K562 (cell line): ENCODE measurements around the gene MBP. TPM values are rescaled to one million over a fixed set of nuclear protein-coding genes. Genes with fewer than 3 reads are reported as not detected.

Experiments used
- ATAC-seq: fragments of 200-7000 bp; cut with Tn5 transposase; 3 replicates; pipeline ENCODE4 v1.9.1; 2020; ENCODE audit warnings: moderate library complexity
- BruUV-seq: library from RNA; stranded (reverse); fragments of 400-500 nt; replicated peaks from 2 replicates; lab custom pipeline; 2021; lab: Mats Ljungman, UMichigan
- CTCF ChIA-PET: fragments of 300-600 bp; formaldehyde crosslinking; extraction: SDS; loops from one replicate; lab custom pipeline; 2021; ENCODE audit warnings: low intra/inter-chr PET ratio; lab: Yijun Ruan, JAX
- POLR2A ChIA-PET: fragments of 300-600, 350-650 bp; sonication (Branson Sonifier 250); formaldehyde crosslinking; extraction: SDS; loops from one replicate; lab custom pipeline; 2021; ENCODE audit warnings: antibody characterized with exemption, inconsistent platforms; lab: Yijun Ruan, JAX
- DNase-seq, 4 experiments: peaks; one replicate each; pipeline versions ENCODE4 v3.0.0 to v3.0.0-alpha.2; 2011 to 2018; ENCODE audit warnings: low spot score in 3 of 4, mixed read lengths in 3 of 4; ENCODE audit errors: extremely low read depth in 1 of 4
- FAIRE-seq: peaks from 2 replicates; lab custom pipeline; 2011; peaks lifted over from hg19 to GRCh38; lab: Jason Lieb, UNC
- H2AFZ ChIP-seq: 2 replicates; pipeline ENCODE4 v1.6.0; 2011; ENCODE audit warnings: low read depth, low read length, control low read depth, inconsistent platforms
- H3K27ac ChIP-seq: fragments of 200-600 bp; 3 replicates; pipeline ENCODE4 v1.8.0; 2011; ENCODE audit warnings: low read depth, mild to moderate bottlenecking, control low read depth, inconsistent platforms, low read length, moderate library complexity, mixed read lengths; ENCODE audit errors: extremely low read depth
- H3K27me3 ChIP-seq, 2 experiments: fragments of 300-600 bp in 1 of 2; 2 replicates in 1 of 2; 3 replicates in 1 of 2; pipeline versions ENCODE4 v1.6.0 to v1.8.0; 2011; ENCODE audit warnings: inconsistent platforms in 2 of 2, low read length in 2 of 2, mild to moderate bottlenecking in 1 of 2, mixed read lengths in 1 of 2, moderate library complexity in 1 of 2; ENCODE audit not compliant: control insufficient read depth in 2 of 2, insufficient read depth in 2 of 2
- H3K36me3 ChIP-seq: fragments of 300-600 bp; 3 replicates; pipeline ENCODE4 v1.8.0; 2011; ENCODE audit warnings: mild to moderate bottlenecking, low read length, inconsistent platforms; ENCODE audit not compliant: control insufficient read depth, insufficient read depth
- H3K4me1 ChIP-seq, 2 experiments: fragments of 200-600 bp in 1 of 2; replicated peaks in 1 of 2; 2 replicates in 1 of 2; 3 replicates in 1 of 2; pipeline versions ENCODE4 v1.5.1 to v1.8.0; 2011; ENCODE audit warnings: inconsistent platforms in 2 of 2, low read length in 2 of 2, mild to moderate bottlenecking in 1 of 2, mixed read lengths in 1 of 2, moderate library complexity in 1 of 2; ENCODE audit not compliant: control insufficient read depth in 2 of 2, insufficient read depth in 2 of 2
- H3K4me2 ChIP-seq: 2 replicates; pipeline ENCODE4 v1.6.1; 2011; ENCODE audit warnings: low read length, control low read depth, inconsistent platforms, mixed read lengths; ENCODE audit not compliant: insufficient read depth
- H3K4me3 ChIP-seq: fragments of 200-600 bp; sonication (generic), shearing (Covaris generic); 2 replicates; pipeline ENCODE4 v1.5.1; 2016; ENCODE audit warnings: control low read depth, inconsistent platforms
- H3K79me2 ChIP-seq: fragments of 200-600 bp; 3 replicates; pipeline ENCODE4 v1.8.0; 2011; ENCODE audit warnings: low read length, inconsistent platforms; ENCODE audit not compliant: control insufficient read depth, insufficient read depth
- H3K9ac ChIP-seq, 2 experiments: 2 replicates each; pipeline versions ENCODE4 v1.6.0 to v1.6.1; 2011; ENCODE audit warnings: low read depth in 2 of 2, low read length in 2 of 2, control low read depth in 1 of 2, inconsistent platforms in 1 of 2, mild to moderate bottlenecking in 1 of 2, mixed read lengths in 1 of 2; ENCODE audit not compliant: insufficient read depth in 1 of 2
- H3K9me1 ChIP-seq: one replicate; pipeline ENCODE4 v1.6.0; 2011; ENCODE audit warnings: inconsistent platforms, mild to moderate bottlenecking, low read length, moderate library complexity; ENCODE audit not compliant: control insufficient read depth, insufficient read depth
- H3K9me3 ChIP-seq: replicated peaks from 2 replicates; pipeline ENCODE4 v1.5.1; 2011; ENCODE audit warnings: low read depth, low read length, inconsistent platforms; ENCODE audit not compliant: control insufficient read depth, insufficient read depth
- H4K20me1 ChIP-seq: replicated peaks from 2 replicates; pipeline ENCODE4 v1.6.1; 2011; ENCODE audit warnings: low read length, inconsistent platforms, mixed read lengths; ENCODE audit not compliant: control insufficient read depth, insufficient read depth
- CTCFL ChIP-seq: IDR thresholded peaks from 2 replicates; pipeline ENCODE4 v1.6.1; 2011; ENCODE audit warnings: borderline replicate concordance, low read depth, mild to moderate bottlenecking, moderate library complexity, low read length; ENCODE audit not compliant: insufficient read depth, poor library complexity, severe bottlenecking
- DMBX1 ChIP-seq: fragments of 250-450 bp; sonication (Bioruptor Pico); IDR thresholded peaks from 2 replicates; pipeline ENCODE4 v1.8.0; 2022; ENCODE audit warnings: inconsistent platforms, mild to moderate bottlenecking, moderate library complexity, borderline replicate concordance
- LARP7 ChIP-seq: fragments of 450-650 bp; IDR thresholded peaks from 2 replicates; pipeline ENCODE4 v1.6.1; 2016
- RBM14 ChIP-seq: fragments of 200-400 bp; formaldehyde crosslinking; IDR thresholded peaks from 2 replicates; pipeline ENCODE4 v1.6.1; 2018; ENCODE audit warnings: low read depth, mild to moderate bottlenecking, low read length, moderate library complexity, borderline replicate concordance; ENCODE audit not compliant: insufficient read depth
- SMARCA5 ChIP-seq: fragments of 450-650 bp; IDR thresholded peaks from 2 replicates; pipeline ENCODE4 v1.6.1; 2016
- ZNF311 ChIP-seq: fragments of 250-450 bp; sonication (Bioruptor Pico); IDR thresholded peaks from 2 replicates; pipeline ENCODE4 v1.4.0; 2020; ENCODE audit warnings: mild to moderate bottlenecking, moderate library complexity
- ZNF551 ChIP-seq: fragments of 250-450 bp; sonication (Bioruptor Pico); IDR thresholded peaks from 2 replicates; pipeline ENCODE4 v1.5.0; 2021; ENCODE audit warnings: mild to moderate bottlenecking, moderate library complexity
- WGBS: fragments of 100-300 bp; shearing (Covaris generic); methylation state at CpG from one replicate; pipeline ENCODE4 v1.1.6; 2016; ENCODE audit warnings: low coverage, mixed read lengths; ENCODE audit not compliant: insufficient coverage; ENCODE audit errors: missing lambda C conversion rate; 5-methylcytosine and 5-hydroxymethylcytosine counted together
- in situ Hi-C: fragments of 300-500 bp; cut with MboI; formaldehyde crosslinking; loops from 4 replicates; pipeline ENCODE4 v1.15.0; 2018; ENCODE audit warnings: inconsistent platforms, mixed read lengths
- intact Hi-C: fragments of 100-400 bp; cut with micrococcal nuclease; formaldehyde crosslinking; loops from 2 replicates; pipeline ENCODE4 v1.14.2; 2022
- polyA plus RNA-seq, 8 experiments: library from polyadenylated mRNA; depleted of rRNA in 4 of 8; stranded (reverse) in 5 of 8; unstranded in 3 of 8; fragments of >200 nt; fragmentation: Nextera tagmentation in 2 of 8; fragmentation: Illumina TruSeq in 1 of 8; extraction: Ambion mirVana in 2 of 8; extraction: Trizol in 1 of 8; gene quantifications; 2 replicates each; pipeline versions ENCODE4 v1.2.1 to v1.2.3, GENCODE V29; 2011 to 2014; ENCODE audit warnings: inconsistent platforms in 1 of 8, missing spikeins in 1 of 8
- total RNA-seq, 7 experiments: library from RNA; depleted of rRNA in 6 of 7; stranded (reverse); fragments of >200 nt in 6 of 7; fragmentation: Illumina TruSeq in 2 of 7; extraction: Trizol in 2 of 7; gene quantifications; 2 replicates each; pipeline versions ENCODE4 v1.2.1 to v1.2.3, GENCODE V29; 2011 to 2021; ENCODE audit warnings: low replicate concordance in 1 of 7

The MBP gene
- total and polyA plus RNA-seq, 9 of the 15 experiments (the other 6 are each of a cell fraction or from before 2014, with no cell fraction given): 0.09 TPM; not detected in 8

- CTCF ChIA-PET: interaction anchor here (0.7 kb wide), 1 partner anchor 1436 kb away, joined by 3 read pairs; no protein-coding TSS in a partner anchor
- no peak overlapping the region for H3K27ac ChIP-seq
- ATAC-seq (no peak), FAIRE-seq (no peak), DNase-seq (no peak)
- H3K9me3 ChIP-seq: no peaks in the 10 kb centered on the region
- WGBS: 0% methylated on average over 9 of the region's 12 CpGs
- no peaks in the 10 kb centered on the region for H3K79me2 ChIP-seq
- in situ Hi-C loops (no loop called here), intact Hi-C loops (no loop called here)
- no peaks in the 10 kb centered on the region for H3K4me1 ChIP-seq
- POLR2A ChIA-PET: no interaction called here
- no peak overlapping the region for H3K4me3 ChIP-seq
- H4K20me1 ChIP-seq: no peaks in the 10 kb centered on the region
- H3K4me2 ChIP-seq: no peak overlapping the region
- no peak overlapping the region for H3K9ac ChIP-seq
- no peaks in the 10 kb centered on the region for H3K36me3 ChIP-seq
- no peak for TF ChIP-seq LARP7
- no peak for TF ChIP-seq ZNF551
- no peak for TF ChIP-seq SMARCA5
- TF ChIP-seq RBM14: no peak
- TF ChIP-seq CTCFL: no peak
- no peak for TF ChIP-seq DMBX1 (CRISPR knock-in tag)
- TF ChIP-seq ZNF311 (CRISPR knock-in tag): no peak
- no peak overlapping the region for H2AFZ ChIP-seq
- BruUV-seq: no TSS peak
- no peaks in the 10 kb centered on the region for H3K9me1 ChIP-seq
- no peaks in the 10 kb centered on the region for H3K27me3 ChIP-seq
These were observed 97.0 kb downstream of the MBP start for GRCh38 chr18:77035380-77036187.
